Kidney capillary endothelial cell (primary cell): ENCODE results near the gene ZNF846.
"Not testable (repeated sequence)": the region's sequence is repeated elsewhere in the genome, so short reads cannot be mapped to it uniquely, and the experiment has no call there.

Experiments
- DNase-seq: peaks from one replicate; pipeline ENCODE4 v3.0.0-alpha.2; 2018; ENCODE audit warnings: low spot score

The ZNF846 gene

DNA sequence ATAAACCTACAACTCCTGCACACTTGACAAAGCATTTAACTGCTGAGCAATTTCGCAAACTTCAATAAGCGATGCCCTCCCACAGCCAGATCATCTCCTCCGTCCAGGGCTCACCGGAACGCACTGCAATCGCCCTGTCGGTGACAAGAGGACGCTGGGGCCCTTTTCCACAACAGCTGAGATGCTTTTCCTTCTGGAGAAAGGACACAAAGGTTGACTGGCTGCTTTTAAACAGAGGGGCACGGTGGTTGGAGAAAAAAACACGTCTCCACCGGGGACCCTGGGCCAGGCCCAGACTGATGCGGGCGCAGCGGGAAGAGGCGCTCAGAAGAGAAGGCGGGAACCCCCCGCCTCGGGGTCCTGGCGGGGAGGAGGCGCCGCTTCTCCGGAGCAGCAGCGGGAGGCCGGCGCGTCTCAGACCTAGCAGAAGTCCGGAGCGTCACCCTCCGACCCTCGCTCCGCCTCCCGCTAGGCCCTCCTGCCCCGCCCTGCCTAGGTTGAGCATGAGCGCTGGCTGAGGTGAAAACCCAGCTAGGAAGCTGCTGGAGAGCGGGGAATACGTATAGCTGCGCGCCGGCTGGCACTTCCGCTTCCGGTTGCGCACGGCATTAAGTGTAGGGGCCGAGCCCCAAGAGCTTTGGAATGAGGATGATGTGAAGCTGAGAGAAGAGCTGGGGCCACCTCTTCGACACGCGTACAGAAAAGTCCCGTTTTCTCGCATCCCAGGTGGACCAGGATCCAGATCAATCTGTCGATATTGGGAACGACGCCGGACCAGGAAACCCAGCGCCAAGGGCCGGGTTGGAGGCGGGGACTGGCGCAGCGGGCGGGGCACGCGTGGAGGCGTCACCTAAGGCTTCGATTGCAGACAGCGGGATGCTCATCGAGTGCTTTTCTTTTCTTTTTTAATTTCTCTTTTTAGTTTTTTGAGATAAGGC lies at the start of gene ZNF846:
TSS of gene ZNF846 (minus strand) at position 564 of the 938 bp plus-strand sequence. CDS start 3,788 bp downstream, outside the sequence.
- peak; percentile 93 for DNase-seq

DNA sequence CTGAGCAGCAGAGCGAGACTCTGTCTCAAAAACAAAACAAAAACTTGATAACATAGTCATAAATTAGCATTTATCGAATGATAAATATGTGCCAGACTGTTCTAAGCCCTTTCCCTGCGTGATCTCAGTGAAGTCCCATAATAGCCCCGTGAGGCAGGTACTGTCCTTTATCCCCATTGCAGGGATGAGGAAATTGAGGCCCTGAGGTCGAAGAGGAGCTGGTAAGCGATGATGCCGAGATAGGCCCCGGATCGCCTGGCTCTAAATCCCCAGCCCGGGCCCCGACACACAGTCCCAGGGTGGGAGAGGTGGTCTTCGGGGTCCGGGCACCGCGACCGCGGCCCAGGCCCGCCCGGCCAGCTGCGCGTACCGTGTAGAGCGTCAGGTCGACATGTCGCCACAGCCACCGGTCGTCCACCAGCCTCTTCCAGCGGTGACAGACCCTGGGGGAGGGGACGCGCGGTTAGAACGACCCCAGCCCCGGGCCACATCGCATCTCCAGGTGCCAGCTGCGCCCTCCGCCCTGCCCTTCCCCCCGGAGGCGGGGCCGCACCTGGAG lies 49.7 kb upstream of the ZNF846 start:
- DNase-seq = no peak

GRCh38 chr19:9811139-9811538 lies 42.6 kb upstream of the ZNF846 start:
- DNase-seq = no peak

DNA sequence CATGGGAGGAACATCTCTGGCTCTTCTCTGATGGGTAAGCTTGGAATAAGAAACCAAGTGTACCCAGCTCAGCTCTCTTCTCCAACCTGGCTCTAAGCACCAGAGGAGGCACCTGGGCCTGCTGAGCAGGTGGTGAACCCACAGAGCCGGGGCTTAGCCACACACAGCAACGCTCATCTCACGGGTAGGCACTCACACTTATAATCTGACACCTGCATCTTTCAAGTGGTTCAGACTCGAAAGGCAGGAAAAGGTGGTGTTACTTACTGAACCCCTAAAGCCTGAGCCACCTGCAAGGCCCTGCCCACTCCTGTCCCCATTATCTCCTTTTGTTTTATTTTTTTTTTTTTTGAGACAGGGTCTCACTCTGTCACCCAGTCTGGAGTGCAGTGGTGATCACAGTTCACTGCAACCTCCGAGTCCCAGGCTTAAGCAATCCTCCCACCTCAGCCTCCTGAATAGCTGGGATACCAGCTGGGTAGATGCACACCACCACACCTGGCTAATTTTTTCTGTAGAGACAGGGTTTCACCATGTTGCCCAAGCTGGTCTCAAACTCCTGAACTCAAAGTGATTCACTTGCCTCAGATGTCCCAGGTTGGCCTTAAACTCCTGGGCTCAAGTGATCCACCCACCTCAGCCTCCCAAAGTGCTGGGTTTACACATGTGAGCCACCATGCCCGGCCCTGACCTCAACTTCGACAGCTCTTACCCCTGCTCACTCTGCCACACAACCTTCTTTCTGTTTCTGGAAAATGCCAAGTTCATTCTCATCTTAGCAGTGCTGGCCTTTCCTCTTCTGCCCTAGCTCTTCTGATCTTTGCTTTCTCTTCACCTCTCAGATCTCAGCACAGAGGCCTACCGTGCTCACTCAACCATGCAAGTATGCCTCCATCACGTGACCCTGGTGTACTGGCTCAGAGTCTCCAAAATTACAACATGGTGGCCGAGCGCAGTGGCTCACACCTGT lies 40.6 kb upstream of the ZNF846 start:
- DNase-seq = no peak

DNA sequence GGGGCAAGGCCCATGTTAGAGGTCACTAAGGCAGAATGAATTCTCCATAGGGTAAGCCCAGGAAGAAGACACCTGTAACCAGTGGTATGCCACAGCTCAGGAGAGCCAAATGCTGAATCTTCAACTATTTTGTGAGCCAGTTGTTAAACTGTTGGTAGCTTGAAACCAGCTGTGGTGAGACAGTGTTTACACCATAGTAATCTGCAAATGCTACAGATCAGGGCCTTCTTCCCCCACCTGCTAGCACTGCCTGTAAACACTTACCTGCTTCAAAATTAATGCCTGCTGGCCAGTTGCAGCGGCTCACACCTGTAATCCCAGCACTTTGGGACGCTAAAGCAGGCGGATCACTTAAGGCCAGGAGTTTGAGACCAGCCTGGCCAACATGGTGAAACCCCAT lies 38.3 kb upstream of the ZNF846 start:
- DNase-seq = no peak

GRCh38 chr19:9801976-9802375 lies 33.4 kb upstream of the ZNF846 start:
- DNase-seq = no peak

GRCh38 chr19:9799162-9799561 lies 30.6 kb upstream of the ZNF846 start:
- no peak for DNase-seq

DNA sequence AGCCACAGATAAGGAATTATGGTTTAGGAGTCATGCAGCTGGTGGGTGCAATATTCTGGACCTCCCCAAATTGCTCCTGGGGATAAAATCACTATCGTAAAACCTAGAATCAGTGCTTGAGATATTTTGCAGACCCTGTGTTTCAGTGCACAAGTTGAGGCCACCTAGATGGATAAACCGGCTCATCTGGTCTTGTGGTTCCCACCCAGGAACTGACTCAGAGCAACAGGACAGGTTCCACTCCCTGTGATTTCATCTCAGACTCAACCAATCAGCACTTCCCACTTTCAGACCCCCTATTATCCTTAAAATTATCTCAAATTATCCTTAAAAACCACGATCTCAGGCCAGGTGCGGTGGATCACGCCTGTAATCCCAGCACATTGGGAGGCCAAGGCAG lies 29.3 kb upstream of the ZNF846 start:
- DNase-seq = no peak

DNA sequence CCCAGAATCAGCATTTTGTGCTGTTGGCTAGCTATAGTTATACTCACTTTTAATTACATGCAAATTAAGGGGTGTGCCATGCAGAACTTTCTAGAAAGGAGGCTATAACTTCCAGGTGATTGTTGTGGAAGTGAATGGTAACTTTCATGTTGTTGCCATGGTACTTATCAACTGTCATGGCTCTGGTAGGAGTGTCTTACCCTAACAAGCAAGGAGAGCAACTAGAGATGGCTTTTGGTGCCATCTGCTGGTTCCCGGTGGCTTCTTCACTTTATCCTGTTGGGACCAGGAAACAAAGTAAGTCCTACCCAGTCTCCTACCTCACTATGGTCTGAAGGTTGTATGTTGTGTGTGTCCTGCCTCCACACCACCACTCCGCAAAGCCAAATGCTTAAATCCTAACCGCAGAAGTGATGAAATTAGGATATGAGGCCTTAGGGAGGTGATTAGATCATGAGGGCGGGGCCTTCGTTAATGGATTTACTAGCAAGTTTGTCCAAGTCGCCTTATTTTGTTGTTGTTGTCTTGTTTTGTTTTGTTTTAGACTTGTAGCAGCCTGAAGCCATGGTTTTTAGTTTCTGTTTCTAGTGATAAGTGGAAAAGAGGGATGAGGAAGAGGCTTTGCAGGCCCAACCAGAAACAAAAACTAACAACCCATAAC lies 27.7 kb upstream of the ZNF846 start:
- peak; percentile 78 for DNase-seq

- no peak for DNase-seq
Observed at GRCh38 chr19:9793071-9793591, 24.6 kb upstream of the ZNF846 start.

DNA sequence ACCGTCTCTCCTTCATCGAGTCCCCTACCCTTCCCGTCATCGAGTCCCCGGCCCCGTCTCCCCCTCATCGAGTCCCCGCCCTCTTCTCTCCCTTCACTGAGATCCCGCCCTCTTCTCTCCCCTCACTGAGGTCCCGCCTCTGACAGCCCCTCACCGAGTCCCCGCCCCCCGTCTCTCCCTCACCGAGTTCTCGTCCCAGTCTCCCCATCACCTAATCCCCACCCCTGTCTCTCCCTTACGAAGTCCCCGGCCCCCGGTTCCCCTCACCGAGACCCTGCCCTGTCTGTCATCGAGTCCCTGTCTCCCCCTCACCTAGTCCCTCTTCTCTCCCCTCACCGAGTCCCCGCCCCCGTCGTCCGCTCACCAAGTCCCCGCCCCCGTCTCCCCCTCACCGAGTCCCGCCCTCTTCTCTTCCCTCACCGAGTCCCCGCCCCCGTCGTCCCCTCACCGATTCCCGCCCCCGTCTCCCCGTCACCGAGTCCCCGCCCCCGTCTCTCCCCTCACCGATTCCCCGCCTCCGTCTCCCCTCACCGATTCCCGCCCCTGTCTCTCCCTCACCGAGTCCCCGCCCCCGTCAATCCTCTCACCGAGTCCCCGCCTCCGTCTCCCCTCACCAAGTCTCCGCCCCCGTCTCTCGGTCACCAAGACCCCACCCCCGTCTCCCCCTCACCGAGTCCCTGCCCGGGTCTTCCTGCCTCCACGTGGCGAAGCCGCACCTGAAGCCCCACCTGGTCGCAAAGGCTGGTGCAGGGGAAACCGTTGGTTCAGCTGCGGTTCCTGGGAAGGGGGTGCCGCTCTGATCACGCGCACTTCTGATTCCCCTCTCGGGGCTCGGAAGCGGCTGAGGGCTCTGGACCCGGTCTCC lies 23.9 kb upstream of the ZNF846 start:
- DNase-seq = no peak

GRCh38 chr19:9791552-9792205 lies 23.1 kb upstream of the ZNF846 start:
- peak; percentile 57 for DNase-seq

DNA sequence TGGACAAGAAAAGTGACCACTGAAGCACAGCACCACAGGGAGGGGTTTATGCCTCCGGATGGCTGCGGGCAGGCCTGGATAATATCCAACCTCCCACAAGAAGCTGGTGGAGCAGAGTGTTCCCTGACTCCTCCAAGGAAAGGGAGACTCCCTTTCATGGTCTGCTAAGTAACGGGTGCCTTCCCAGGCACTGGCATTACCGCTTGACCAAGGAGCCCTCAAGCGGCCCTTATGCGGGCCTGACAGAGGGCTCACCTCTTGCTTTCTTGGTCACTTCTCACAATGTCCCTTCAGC lies 22.5 kb upstream of the ZNF846 start:
- not testable (repeated sequence) for DNase-seq

DNA sequence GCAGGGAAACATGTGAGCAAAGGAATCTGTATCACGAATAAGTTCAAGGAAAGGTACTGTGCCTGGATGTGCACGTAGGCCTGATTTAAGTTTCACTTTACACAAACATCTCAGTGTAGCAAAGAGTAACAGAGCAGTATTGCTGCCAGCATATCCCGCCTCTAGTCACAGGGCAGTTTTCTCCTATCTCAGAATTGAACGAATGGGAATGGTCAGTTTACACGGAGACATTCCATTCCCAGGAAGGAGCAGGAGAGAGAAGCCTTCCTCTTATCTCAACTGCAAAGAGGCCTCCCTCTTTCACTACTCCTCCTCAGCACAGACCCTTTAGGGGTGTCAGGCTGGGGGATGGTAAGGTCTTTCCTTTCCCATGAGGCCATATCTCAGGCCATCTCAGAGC lies 21.0 kb upstream of the ZNF846 start:
- DNase-seq = not testable (repeated sequence)

GRCh38 chr19:9789066-9789465 lies 20.5 kb upstream of the ZNF846 start:
- no peak for DNase-seq

GRCh38 chr19:9788604-9789003 lies 20.1 kb upstream of the ZNF846 start:
- DNase-seq = not testable (repeated sequence)

- no peak for DNase-seq
Observed at GRCh38 chr19:9786819-9787218, 18.3 kb upstream of the ZNF846 start.

DNA sequence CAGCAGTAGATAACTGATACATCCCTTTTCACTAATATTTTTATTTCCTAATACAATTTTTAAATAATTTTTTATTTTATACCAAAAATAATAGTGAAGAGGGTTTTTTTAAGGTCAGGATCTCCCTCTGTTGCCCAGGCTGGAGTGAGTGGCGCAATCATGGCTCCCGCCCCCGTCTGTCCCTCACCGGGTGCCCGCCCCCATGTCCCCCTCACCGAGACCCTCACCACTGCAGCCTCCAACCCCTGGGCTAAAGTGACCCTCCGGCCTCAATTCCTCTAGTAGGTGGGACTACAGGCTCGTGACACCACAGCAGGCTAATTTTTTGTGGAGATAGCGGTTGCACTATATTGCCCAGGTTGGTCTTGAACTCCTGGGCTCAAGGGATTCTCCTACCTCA lies 17.8 kb upstream of the ZNF846 start:
- DNase-seq = no peak

DNA sequence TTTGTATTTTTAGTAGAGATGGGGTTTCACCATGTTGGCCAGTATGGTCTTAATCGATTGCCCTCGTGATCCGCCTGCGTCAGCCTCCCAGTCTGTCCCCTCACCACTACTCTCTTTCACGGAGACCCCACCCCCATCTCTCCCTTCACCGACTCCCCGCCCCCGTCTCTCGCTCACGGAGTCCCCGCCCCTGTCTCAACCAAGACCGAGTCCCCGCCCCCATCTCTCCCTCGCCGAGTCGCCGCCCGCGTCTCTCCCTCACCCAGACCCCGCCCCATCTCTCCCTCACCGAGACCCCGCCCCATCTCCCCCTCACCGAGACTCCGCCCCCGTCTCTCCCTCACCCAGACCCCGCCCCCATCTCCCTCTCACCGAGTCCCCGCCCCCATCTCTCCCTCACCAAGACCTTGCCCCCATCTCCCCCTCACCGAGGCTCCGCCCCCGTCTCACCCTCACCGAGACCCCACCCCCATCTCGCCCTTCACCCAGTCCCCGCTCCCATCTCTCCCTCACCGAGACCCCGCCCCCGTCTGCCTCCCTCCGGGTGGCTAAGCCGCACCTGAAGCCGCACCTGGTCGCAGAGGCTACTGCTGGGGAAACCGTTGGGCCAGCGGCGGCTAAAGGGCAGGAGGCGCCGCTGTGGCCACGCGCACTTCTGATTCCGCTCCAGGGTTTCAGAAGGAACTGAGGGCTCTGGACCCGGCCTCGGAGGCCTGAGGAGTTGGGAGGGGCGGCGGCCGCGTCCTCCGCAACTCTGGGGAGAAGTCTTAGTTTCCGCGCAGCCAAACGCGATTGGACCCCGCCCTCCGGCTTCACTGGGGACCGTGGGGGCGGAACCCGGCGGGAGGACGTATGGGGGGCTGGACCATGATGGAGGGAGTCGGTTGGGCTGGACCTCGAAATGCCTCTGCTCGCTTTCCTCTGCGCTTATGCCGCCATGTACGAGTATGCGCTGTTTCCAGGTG lies 17.1 kb upstream of the ZNF846 start:
- DNase-seq = peak; percentile 46
